IMR-90 (cell line): ENCODE measurements around the gene RCL1.

Experiments
- CTCF ChIP-seq: conservative IDR thresholded peaks from 2 replicates; pipeline ENCODE4 v1.5.1; 2012; ENCODE audit warnings: mild to moderate bottlenecking, low read depth, low read length, improper control_type of control experiment
- ELK1 ChIP-seq: fragments of 150-350 bp; IDR thresholded peaks from 2 replicates; pipeline ENCODE4 v1.6.1; 2016; ENCODE audit warnings: low read depth, mild to moderate bottlenecking, low read length, moderate library complexity, borderline replicate concordance
- MAFK ChIP-seq: IDR thresholded peaks from 2 replicates; pipeline ENCODE4 v1.6.1; 2012; ENCODE audit warnings: low read depth, low read length, improper control_type of control experiment
- POLR2A ChIP-seq: IDR thresholded peaks from 2 replicates; pipeline ENCODE4 v1.6.1; 2012; ENCODE audit warnings: mild to moderate bottlenecking, low read depth, low read length
- RFX5 ChIP-seq: IDR thresholded peaks from 2 replicates; pipeline ENCODE4 v1.8.0; 2012; ENCODE audit warnings: low read depth, mild to moderate bottlenecking, low read length, moderate library complexity

DNA sequence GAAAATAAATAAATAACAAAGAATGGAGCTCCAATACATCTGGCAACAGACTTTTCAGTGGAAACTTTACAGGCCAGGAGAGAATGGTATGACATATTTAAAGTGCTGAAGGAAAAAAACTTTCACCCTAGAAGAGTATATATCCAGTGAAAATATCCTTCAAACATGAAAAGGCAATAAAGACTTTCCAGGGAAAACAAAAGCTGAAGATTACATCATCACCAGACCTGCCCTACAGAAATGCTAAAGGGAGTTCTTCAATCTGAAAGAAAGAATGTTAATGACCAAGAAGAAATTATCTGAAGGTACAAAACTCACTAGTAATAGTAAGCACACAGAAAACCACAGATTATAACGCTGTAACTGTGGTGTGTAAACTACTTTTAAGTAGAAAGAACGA, 8.3 kb upstream of the RCL1 start:
- no peak for TF ChIP-seq ELK1
- no peak for TF ChIP-seq CTCF
- TF ChIP-seq POLR2A = no peak
- TF ChIP-seq MAFK = no peak
- no peak for TF ChIP-seq RFX5
